Measurements from ENCODE around the gene TNP2. TPM values are rescaled to one million over a fixed set of nuclear protein-coding genes. Genes with fewer than 3 reads are reported as not detected.

Gene TNP2
- total and polyA plus RNA-seq, 9 of the 15 experiments (the other 6 are each of a cell fraction or from before 2014, with no cell fraction given): not detected

DNA sequence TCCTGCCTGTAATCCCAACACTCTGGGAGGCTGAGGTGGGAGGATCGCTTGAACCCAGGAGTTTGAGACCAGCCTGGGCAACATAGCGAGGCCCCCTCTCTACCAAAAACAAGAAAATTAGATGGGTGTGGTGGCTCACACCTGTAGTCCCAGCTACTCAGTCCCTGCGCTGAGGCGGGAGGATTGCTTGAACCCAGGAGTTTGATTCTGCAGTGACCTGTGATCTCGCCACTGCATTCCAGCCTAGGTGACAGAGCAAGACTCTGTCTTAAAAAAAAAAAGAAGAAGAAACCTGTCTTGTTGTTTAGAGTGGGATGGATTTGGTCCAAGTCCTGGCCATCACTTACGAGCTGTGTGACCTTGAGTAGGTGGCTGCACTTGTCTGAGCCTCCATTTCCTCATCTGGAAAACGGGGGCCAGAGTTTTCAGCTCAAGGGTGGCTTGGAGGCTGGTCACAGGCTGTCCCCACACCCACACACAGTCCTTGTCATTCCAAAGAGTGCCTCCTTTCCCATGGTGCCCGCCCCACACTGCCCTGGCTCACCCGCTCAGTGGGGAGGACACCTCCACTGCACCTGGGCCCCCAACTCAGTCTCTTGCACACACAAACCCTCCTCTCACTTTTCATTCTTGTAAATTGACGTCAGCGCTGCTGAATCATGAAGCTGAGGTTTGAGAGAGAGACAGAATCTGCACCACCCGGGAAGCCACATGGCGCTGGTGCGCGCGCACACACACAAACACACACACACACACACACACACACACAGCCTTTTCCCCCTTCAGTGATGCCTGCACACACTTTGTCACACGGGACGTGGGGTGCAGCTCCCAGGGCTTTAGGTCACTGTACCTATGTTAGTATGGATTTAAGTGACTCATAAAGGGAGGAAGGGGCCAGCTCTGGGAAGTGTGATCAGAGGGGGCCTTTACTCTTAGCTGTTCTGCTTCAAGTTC is 17.3 kb downstream of the TNP2 start:
- Histone ChIP-seq H3K4me3 (no peak overlapping the region), H3K36me3 (ENCODE audit: control insufficient read depth, insufficient read depth, low read length) (peaks cover 25% of the 10 kb centered on the region; the same call in 1 of the 3 replicates), H4K20me1 (replicated peaks; ENCODE audit: control insufficient read depth, insufficient read depth, low read length) (no peaks in the 10 kb centered on the region; the same call in 1 of the 2 replicates), H3K4me1 (replicated peaks in 1 of 2; ENCODE audit: control insufficient read depth in 2 of 2, insufficient read depth in 2 of 2, low read length in 2 of 2) (peaks cover 31 to 45% of the 10 kb centered on the region in 2 experiments; a peak in 4 of 5 replicates), H3K4me2 (ENCODE audit: insufficient read depth, low read length) (peak overlapping the region; percentile 35; the same call in 1 of the 2 replicates), H2AFZ (ENCODE audit: low read depth, low read length) (no peak overlapping the region), H3K9me1 (ENCODE audit: control insufficient read depth, insufficient read depth, low read length) (no peaks in the 10 kb centered on the region), H3K9me3 (replicated peaks; ENCODE audit: control insufficient read depth, insufficient read depth, low read depth, low read length) (no peaks in the 10 kb centered on the region), H3K27me3 (ENCODE audit: control insufficient read depth in 2 of 2, insufficient read depth in 2 of 2, low read length in 2 of 2) (no peaks in the 10 kb centered on the region), H3K27ac (ENCODE audit: extremely low read depth, low read depth, low read length) (peak overlapping the region; percentile 37; the same call in 1 of the 3 replicates), H3K9ac (ENCODE audit: insufficient read depth in 1 of 2, low read depth in 2 of 2, low read length in 2 of 2) (peak overlapping the region in 1 of 2 experiments; percentile 63; a peak in 1 of 4 replicates), H3K79me2 (ENCODE audit: control insufficient read depth, insufficient read depth, low read length) (peaks cover 33% of the 10 kb centered on the region)
- ATAC-seq (no peak), DNase-seq (ENCODE audit: extremely low read depth in 1 of 4, low spot score in 3 of 4) (peak in 1 of 4 experiments; percentile 66), FAIRE-seq (peak; percentile 70)
- BruUV-seq (replicated peaks): no TSS peak
- intact Hi-C loops (cut with micrococcal nuclease) (loop anchor here (10.0 kb wide), 2 partner anchors 47 to 117 kb away; no protein-coding TSS in a partner anchor), in situ Hi-C loops (cut with MboI) (no loop called here)
- 57% methylated on average over 13 of the region's 18 CpGs for WGBS (ENCODE audit: insufficient coverage, low coverage, missing lambda C conversion rate)
- ChIA-PET CTCF (ENCODE audit: low intra/inter-chr PET ratio) (no interaction called here), POLR2A (interaction anchor here (0.5 to 2.1 kb wide), 24 partner anchors 9 to 546 kb away, joined by 3 to 9 read pairs (median 4); no protein-coding TSS in a partner anchor)
- no peak for TF ChIP-seq SETDB1 (IDR thresholded peaks at IDR 0.05; ENCODE audit: low read length)
- TF ChIP-seq, protein P1, sequence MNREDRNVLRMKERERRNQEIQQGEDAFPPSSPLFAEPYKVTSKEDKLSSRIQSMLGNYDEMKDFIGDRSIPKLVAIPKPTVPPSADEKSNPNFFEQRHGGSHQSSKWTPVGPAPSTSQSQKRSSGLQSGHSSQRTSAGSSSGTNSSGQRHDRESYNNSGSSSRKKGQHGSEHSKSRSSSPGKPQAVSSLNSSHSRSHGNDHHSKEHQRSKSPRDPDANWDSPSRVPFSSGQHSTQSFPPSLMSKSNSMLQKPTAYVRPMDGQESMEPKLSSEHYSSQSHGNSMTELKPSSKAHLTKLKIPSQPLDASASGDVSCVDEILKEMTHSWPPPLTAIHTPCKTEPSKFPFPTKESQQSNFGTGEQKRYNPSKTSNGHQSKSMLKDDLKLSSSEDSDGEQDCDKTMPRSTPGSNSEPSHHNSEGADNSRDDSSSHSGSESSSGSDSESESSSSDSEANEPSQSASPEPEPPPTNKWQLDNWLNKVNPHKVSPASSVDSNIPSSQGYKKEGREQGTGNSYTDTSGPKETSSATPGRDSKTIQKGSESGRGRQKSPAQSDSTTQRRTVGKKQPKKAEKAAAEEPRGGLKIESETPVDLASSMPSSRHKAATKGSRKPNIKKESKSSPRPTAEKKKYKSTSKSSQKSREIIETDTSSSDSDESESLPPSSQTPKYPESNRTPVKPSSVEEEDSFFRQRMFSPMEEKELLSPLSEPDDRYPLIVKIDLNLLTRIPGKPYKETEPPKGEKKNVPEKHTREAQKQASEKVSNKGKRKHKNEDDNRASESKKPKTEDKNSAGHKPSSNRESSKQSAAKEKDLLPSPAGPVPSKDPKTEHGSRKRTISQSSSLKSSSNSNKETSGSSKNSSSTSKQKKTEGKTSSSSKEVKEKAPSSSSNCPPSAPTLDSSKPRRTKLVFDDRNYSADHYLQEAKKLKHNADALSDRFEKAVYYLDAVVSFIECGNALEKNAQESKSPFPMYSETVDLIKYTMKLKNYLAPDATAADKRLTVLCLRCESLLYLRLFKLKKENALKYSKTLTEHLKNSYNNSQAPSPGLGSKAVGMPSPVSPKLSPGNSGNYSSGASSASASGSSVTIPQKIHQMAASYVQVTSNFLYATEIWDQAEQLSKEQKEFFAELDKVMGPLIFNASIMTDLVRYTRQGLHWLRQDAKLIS (CRISPR knock-in tag; IDR thresholded peaks at IDR 0.05): peak; percentile 36; the same call in 1 of the 2 replicates
- no peak; the same call in 1 of the 2 replicates for TF ChIP-seq PML (IDR thresholded peaks at IDR 0.05; ENCODE audit: low read length)
- TF ChIP-seq GABPB1 (CRISPR knock-in tag; IDR thresholded peaks at IDR 0.05): 0 out of 2 replicates have a peak, but pooled peaks have one; percentile 39
- 0 out of 2 replicates have a peak, but pooled peaks have one; percentile 8 for TF ChIP-seq BHLHE40 (IDR thresholded peaks at IDR 0.05; ENCODE audit: low read length)
- TF ChIP-seq TEAD4 (IDR thresholded peaks at IDR 0.05; ENCODE audit: low read length): no peak
- no peak for TF ChIP-seq TEAD4 (CRISPR knock-in tag; IDR thresholded peaks at IDR 0.05; ENCODE audit: borderline replicate concordance)
- peak in 1 of 2 experiments; percentile 65; a peak in 2 of 4 replicates for TF ChIP-seq HDAC1 (IDR thresholded peaks at IDR 0.05)
- TF ChIP-seq SIN3B (IDR thresholded peaks at IDR 0.05; ENCODE audit: low read depth): no peak
- no peak for TF ChIP-seq ZNF347 (CRISPR knock-in tag; IDR thresholded peaks at IDR 0.05; ENCODE audit: low read depth)
- TF ChIP-seq, protein P2, sequence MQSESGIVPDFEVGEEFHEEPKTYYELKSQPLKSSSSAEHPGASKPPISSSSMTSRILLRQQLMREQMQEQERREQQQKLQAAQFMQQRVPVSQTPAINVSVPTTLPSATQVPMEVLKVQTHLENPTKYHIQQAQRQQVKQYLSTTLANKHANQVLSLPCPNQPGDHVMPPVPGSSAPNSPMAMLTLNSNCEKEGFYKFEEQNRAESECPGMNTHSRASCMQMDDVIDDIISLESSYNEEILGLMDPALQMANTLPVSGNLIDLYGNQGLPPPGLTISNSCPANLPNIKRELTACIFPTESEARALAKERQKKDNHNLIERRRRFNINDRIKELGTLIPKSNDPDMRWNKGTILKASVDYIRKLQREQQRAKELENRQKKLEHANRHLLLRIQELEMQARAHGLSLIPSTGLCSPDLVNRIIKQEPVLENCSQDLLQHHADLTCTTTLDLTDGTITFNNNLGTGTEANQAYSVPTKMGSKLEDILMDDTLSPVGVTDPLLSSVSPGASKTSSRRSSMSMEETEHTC (IDR thresholded peaks at IDR 0.05): no peak
- TF ChIP-seq LEF1 (IDR thresholded peaks at IDR 0.05): no peak
- TF ChIP-seq CBFA2T3 (IDR thresholded peaks at IDR 0.05): 0 out of 2 replicates have a peak, but pooled peaks have one; percentile 14
- TF ChIP-seq ZNF644 (tag; IDR thresholded peaks at IDR 0.05; ENCODE audit: low read depth): no peak
- no peak for TF ChIP-seq YBX1 (IDR thresholded peaks at IDR 0.05)
- no peak for TF ChIP-seq BMI1 (IDR thresholded peaks at IDR 0.05; ENCODE audit: low read length)

Data from K562 (cell line).